Renal pelvis (tissue), 4 donors: Measurements from ENCODE around the gene EPB41L4A. TPM values are rescaled to one million over a fixed set of nuclear protein-coding genes. Genes with fewer than 3 reads are reported as not detected.

Experiments used
- DNase-seq: peaks from one replicate; pipeline ENCODE4 v3.0.0-alpha.2; 2013
- polyA plus RNA-seq, 3 donors: library from polyadenylated mRNA; unstranded; fragments of 120-200 nt; gene quantifications; one replicate each; pipeline ENCODE4 v1.2.1, GENCODE V29; 2013; ENCODE audit not compliant: insufficient read length in 3 of 3

The EPB41L4A gene
- polyA plus RNA-seq, 3 donors, result 21.4 to 32.4 (median 24.5) TPM

DNA sequence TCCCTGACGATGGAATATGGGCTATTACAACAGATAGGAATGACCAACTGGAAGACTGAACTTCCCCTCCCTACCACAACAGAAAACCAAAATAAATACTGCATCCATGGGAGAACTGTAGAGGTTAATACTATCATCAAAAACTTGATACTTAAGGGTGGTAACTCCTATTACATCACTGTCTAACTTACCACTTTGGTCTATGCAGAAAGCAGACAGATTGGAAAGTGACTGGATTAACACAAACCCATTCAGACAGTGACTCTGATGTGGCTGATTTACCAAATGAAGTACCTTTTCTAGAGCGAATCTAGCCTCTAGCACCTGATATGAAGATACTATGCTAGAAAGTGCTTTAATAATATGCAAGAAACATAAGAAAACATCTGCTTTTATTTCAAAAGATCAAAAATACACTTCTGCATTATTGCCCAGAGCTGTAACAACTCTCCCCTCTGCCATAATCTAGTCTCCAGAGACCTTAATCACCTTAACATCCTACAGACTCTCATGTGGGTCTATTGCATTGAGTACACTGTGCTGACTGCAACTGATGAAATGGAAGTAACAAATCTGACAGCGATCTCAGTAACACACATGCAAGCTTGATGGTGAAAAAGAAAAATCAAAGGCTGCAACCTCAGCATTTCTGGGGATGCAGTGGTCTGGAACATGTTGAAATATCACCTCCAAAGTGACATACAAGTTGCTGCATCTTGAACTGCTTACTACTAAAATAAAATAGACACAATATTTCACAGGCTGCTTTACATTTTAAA is 62.7 kb downstream of the EPB41L4A start:
- DNase-seq, result no peak

DNA sequence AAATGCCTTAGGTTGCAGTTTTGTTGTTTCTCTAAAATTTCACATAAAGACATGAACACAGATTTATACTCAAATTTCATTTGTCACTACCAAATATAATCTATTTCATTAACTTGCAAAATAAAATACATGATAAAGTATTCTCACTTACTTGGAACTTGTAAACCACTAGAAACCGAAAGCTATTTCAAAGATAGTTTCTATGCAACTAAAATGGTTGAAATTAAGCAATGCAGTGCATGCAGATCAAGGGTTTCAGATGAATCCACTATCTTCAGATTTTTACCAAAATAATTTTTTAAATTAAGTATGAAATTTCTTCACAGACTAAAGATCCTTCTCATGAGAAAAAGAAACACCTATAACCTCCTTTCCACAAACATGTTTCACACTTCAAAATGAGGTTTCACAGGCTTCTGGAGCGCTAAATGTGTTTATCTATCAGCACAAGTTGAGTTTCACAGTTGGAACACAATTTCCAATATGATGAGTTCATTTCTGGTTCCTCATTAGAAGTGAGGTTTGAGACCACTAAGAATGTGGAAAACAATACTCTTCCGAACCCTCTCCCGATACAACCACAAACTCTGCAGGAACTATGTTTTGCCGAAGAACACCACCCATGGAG is 63.9 kb downstream of the EPB41L4A start:
- no peak for DNase-seq

DNA sequence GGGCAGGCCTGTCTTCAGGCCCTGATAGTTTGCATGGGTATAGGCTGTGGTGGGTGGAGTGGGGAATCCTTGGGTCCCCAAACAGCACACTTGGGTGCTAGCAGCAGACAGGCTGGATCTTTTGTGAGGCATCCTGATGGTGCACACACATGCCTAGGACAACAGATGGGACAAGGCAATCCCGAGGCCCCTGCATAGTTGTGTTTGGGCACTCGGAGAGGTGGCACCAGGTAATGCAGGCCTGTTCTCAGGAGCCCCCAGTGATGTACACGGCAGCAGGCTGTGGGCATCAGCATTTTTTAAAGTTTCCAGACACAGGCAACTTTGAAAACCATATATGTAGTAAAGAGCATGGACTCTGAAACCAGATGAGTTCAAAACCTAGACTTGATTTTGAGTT is 65.4 kb downstream of the EPB41L4A start:
- DNase-seq, result no peak

DNA sequence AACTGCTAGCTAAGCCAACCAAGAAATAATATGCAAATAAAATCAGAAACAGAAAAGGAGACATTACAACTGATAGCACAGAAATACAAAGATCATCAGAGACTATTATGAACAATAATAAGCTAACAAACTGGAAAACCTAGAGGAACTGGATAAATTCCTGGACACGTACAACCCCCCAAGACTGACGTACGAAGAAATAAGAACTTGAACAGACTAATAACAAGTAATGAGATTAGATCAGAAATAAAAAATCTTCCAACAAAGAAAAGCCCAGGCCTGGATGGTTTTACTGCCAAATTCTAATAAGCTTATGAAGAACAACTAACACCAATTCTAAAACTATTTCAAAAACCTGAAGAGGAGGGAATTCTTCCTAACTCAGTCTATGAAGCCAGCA is 67.9 kb downstream of the EPB41L4A start:
- no peak for DNase-seq

DNA sequence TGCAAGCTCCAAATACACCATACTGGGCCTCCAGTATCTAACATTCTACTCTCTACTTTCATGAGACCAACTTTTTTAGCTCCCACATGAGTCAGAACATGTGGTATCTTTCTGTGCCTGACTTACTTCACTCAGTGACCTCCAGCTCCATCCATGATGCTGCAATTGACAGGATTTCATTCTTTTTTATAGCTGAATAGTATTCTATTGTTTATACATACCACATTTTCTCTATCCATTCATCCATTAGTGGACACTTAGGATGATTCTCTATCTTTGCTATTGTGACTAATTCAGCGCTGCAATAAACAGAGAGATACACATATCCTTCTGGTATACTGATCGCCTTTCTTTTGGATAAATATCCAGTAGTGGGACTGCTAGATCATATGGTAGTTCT is 68.5 kb downstream of the EPB41L4A start:
- DNase-seq, result no peak

DNA sequence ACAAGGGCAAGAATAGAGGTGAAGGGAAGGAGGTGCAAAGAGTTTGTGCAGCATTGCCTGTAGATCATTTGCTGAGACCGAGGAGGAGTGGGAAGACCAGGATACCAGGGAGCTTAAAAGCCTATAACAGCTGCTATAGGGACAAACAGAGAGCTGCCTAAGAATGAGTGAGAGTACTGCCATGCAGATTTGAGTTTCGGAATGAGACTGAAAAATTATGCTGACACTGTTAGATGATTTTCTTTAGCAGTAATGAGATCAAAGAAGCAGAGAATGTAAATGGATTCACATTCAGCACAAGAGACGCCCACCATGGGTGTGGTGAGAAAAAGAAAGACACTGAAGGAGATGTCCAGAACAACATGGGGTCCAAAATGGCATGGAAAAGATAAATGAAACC is 69.7 kb downstream of the EPB41L4A start:
- DNase-seq, result no peak

DNA sequence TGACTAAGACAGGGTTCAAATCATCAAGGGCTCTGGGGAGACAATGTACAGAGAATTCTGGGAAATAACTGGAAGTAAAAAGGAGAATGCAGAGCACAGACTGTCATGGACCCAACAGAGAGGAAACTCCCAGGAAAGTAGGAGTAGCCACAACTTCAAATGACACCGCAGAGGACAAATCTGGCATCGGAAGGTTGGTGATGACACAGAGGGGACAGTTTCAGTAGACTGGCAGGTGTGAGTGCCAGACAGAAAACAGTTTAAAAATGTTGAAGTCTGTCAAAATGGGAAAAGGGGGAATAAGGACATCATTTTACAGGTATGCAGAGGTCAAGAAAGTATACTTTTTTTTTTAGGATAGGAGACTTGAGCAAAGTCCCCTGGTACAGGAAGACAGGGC is 70.2 kb downstream of the EPB41L4A start:
- no peak for DNase-seq

DNA sequence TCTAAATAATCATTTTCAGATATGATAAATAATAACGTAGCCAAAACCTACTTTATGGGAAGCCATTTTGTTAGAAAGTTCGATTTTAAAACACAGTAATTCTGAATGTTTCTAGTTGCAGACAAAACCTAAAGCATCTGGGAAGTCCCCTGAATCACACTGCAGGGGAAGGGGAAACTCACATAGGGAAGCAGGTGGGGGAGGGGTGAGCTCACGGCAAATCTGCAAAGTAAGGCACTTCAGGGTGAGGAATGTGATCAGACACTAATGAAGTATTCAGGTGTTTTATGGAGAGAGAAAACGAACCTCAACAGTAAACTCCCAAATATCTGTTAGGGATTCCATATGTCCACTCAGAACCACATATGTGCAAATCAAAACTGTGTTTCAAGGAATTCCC is 70.7 kb downstream of the EPB41L4A start:
- DNase-seq, result no peak

DNA sequence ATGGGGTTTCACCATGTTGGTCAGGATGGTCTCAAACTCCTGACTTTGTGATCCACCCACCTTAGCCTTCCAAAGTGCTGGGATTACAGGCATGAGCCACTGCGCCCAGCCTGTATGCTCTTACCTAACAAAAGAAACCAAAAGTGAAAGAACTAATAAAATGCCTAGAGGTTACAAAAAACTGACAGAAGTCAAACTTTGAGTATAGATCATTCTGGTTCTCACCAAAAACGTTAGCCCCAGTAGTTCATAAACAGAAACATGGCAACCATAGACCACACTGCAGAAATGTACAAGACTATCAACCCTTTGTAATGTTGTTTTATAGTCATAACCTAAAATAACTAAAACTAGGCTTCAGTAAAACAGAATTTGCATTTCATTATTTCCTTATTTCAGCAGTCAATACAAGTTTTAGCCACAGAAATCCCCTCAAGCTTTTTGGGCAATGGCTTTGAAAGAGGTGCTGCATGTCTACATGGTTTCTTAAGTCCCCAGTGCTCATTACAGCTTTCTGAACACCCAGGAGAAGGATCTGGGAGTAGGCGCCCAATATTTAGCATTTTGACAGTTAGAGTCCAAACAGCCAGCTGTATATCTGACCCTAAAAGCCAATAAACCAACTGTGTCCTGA is 72.5 kb downstream of the EPB41L4A start:
- no peak for DNase-seq

DNA sequence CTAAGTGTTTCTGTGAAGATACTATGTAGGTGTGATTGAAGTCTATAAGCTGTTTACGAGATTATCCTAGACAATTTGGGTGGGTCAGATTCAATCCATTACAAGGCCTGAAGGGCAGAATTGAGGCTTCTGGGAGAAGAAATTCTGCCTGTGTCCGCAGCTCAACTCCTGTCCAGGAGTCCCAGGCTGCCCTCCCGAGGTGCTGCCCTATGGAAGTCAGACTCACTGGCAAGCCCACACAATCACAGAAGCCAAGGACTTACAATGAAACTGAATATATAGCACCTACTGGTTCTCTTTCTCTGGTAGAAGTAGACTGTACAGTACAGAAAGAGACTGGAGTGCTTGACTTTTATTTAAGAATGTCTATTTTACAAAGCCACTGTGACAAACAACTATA is 74.5 kb downstream of the EPB41L4A start:
- no peak for DNase-seq

DNA sequence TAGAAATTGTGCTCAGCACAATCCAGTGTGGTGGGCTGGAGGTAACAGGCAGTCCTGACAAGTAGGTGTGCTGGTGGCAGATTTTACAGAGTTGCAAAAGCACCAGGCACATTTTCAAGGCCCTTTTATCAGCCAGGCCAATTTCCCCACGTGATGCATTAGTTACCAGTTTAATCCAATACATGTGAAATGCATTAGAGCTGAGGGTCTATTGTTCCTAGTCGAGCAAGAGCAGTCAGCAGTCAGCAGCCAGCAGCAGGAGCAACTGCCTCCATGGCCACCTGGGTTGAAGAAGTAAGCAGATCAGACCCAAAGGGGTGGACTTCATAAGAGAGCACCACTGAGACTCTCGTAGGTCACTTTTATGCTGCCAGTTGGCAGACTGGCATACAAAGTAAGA is 76.7 kb downstream of the EPB41L4A start:
- DNase-seq, result no peak

DNA sequence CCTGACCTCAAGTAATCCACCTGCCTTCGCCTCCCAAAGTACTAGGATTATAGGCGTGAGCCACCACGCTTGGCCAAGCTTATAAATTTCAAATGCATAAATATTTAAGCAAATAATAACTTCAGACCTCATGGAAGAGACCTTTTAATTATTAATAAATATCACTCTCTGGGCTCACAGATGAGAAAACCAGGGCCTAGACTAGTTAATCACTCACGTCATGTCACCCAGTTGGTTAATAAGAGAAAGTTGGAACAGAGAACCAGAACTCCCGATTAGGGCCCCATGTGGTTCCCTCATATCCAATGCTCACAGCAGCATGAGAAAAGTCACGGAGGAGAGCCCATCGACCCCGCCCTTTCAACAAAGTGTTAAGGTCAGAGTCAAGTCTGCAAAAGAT is 79.3 kb downstream of the EPB41L4A start:
- DNase-seq, result no peak

DNA sequence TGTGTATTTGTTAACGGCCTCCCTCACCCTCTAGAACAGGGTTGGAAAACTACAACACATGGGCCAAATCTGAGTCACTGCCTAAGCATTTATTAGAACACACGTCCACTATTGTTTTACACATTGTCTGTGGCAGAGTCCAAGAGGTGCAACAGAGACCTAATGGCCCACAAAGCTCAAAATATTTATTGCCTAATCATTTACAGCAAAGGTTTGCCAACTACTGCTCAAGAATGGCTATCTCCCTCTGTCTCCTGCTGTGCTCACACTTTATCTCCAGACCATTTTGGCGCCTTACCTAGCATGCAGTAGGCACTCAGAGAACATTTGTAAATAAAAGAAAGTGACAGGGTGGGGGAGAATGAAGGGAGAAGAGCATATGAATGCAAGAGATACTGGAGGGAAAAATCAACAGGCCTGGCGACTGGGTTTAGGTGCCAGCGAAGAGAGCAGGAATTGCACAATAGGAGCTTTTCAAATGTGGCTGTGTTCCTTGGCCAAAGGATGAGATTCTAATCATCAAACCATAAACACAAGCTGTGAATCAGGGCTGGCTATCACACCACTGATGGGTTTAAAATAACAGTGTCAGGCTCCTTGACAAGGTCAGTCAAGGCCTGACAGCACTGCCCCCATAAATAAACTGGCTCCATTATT is 80.3 kb downstream of the EPB41L4A start:
- DNase-seq, result no peak

DNA sequence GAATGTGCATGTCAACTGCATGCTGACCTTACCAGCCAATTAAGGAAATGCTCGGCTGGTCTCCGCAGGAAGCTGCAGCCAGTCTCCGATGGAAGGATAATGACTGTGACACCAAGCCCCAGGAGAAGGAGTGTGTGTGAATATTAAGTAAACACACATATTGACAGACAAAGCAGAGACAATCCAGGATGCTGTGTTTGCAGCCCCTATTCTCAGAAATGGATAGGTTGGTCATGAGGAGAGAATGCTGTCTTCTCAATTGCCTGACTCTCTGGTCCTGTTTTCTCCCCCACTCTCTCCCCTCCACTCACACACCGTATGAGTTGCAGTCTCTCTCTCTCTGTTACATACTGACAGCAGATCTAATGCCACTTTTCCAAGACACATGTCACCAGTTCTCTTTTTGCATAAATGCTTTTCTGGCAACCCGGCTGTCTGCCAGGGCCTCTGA is 85.7 kb downstream of the EPB41L4A start:
- DNase-seq, result no peak

DNA sequence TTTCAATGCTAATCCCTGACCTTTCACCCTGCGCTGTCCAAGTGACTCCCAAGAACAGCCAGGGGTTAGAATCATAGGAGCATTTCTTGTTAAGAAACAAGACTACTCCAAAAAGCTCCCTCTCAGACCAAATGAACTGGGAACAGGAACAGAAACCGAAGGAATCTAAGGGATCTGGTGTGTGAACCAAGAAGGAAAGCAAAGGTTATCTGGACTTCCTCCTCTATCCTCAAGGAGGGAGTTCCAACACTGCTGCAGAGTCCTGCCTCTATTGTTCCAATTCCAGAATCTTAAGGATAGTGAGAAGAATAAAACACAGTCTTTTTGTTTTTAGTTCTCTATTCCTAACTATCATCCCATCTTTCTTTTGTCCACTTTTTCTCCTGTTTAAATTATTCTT is 87.2 kb downstream of the EPB41L4A start:
- no peak for DNase-seq

DNA sequence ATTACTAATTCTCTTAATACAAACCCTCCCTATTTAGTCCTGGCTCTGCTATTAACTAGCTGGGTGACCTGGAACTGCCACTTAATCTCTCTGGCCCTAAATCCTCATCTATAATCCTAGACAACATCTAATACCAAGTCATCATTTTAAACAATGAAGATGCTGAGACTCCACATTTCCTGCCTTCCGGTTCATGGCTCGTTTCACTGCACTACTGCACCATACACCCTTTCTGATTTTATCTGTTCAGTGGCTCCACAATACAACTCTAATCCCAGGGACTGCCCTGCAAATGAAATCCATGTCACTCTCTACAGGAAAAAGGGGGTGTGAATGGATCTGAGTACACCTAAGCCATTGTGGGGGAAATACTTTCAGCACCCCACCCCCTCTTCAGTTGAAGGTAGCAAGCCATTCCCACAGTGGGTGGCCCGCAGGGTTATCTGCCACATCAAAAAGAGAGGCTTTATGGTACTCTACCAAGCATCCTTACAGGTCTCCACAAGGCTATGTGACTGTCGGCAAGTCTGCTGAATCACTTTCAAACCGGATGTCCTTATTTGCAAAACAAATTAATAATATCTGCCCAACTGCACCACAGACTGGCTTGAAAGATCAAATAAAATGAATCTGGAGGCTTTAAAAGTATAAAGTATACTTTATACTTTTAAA is 89.5 kb downstream of the EPB41L4A start:
- DNase-seq, result no peak

DNA sequence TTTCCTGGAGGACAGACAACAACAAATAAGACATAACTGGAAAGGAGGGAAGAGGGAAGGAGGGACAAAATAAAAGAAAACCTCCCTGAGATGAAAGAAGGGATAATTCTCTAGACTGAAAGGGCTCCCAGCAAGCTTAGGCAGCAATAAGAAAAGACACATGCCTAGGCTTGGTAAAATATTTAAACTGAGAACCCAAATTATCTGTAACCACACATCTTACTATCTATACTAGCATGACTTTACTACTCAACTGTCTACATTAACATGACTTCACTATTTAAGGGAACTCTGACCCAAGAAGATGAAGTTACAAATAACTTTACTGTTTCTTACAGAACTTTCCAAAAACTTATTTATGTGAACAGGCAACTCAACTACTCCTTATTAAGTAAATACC is 95.9 kb downstream of the EPB41L4A start:
- no peak for DNase-seq

DNA sequence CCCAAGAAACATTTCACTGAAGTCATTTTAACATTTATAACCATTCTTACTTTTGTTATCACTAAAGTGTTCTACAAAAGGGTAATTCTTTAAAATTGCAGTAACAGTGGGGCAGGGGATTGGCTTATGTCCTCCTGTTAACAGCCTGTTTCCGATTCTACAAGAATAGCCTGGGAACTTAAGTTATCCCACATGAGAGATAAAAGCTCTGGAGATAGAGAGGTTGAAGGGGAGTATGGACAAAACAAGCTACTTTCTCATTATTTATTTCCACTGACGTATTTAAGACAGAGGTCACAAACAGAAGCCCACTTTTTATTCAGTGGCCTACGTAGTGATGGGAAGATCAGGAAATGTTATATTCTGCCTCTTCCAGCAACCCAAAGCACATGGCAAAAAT is 98.7 kb downstream of the EPB41L4A start:
- no peak for DNase-seq

DNA sequence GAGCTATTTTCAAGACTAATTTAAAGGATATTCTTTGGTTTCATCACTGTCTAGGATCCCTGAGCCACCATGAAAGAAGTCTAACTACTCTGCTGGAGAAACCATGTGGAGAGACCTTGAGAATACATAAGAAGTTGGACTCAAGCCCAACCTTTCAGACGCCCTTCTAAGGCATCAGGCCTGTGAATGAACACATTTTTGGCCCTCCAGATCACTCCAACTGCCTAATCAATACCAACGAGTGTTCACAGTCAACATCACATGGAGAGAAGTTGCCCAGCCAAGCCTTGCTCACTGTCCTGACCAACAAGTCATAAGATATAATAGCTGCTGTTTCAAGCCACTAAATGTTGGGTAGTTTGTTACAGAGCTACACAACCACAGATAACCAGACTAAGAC is 100.7 kb downstream of the EPB41L4A start:
- no peak for DNase-seq

DNA sequence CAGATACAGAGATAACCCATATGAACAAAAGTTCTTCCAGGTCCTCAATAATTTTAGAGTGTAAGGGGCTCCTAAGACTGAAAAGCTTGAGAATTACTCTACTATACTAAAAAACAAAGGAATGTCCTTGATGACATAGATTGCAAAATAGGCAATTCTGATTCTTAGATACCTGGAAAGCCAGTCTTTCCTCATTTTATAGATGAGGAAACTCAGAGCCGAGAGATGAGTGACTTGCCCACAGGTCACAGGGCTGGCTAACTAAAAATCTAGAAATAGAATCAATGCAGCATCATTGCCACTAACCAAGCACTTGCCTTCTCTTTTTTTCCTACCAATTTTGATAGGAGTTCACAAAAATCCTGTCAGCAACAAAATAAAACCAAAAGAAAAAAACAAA is 101.2 kb downstream of the EPB41L4A start:
- DNase-seq, result no peak

DNA sequence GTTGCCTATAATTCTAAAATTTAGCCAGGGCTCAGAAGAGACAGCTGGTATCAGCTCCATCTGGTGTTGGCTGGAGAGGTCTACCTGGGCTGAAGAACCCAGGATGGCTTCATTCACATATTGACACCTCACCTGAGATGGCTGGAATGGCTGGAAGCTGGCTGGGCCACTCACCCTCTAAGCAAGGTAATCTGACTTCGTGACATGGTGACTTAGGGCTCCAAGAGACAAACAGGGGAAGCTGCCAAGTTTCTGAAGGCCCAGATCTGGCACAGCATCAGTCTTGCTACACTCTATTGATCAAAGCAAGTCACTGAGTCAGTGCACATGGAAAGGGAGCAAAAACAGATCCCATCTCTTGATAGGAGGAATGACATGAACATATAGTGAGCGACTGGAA is 102.3 kb downstream of the EPB41L4A start:
- DNase-seq, result no peak

DNA sequence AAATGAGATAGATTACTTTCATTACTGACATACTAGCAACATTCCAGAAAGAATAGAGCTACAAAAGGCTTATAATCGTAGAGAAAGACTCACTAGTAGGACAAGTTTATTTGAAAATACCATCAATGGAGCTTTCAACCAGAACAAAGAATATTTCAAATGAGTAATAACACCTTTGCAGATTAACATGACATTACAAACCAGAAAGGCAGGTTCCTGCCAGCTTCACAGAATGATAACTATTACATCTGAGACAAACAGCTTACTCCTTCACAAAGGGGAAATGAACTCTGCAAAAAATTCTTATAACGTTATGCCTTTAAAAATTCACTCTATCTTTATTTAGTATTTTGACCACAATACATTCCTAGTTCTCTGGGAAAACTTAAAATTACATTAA is 103.1 kb downstream of the EPB41L4A start:
- no peak for DNase-seq
